ENCODE results near the gene NBAS.

DNA sequence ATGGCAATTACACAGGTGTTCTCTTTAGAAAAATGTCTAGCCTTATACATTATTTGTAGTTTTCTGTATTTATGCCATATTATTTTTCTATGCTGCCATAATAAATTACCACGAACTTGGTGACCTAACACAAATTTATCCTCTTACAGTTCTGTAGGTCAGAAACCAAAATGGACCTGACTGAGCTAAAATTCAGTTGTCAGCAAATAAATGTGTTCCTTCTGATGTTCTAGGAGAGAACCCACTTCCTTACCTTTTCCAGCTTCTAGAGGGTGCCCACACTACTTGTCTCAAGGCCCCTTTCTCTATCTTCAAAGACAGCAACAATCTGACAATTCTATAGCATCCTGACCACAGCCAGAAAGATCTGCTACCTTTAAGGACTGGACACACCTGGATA, 153.5 kb downstream of the NBAS start:
- TF ChIP-seq POLR2A (IDR thresholded peaks at IDR 0.05; ENCODE audit: low read length) (no peak), GATA1 (IDR thresholded peaks at IDR 0.05; ENCODE audit: low read depth, low read length) (no peak)
